HG02973 (cell line): ENCODE results near the gene ESRRG.

Experiments used
- ATAC-seq: cut with Tn5 transposase; IDR thresholded peaks from one replicate; pipeline ENCODE4 v1.9.1; 2021; ENCODE audit warnings: moderate library complexity; ENCODE audit not compliant: unreplicated experiment

The ESRRG gene

GRCh38 chr1:216632980-216633379 lies 90.2 kb downstream of the ESRRG start:
- ATAC-seq, result no peak

- no peak for ATAC-seq
Measured at GRCh38 chr1:216630532-216630931, 92.7 kb downstream of the ESRRG start.

- ATAC-seq, result no peak
Measured at GRCh38 chr1:216627252-216627651, 96.0 kb downstream of the ESRRG start.

- no peak for ATAC-seq
Measured at GRCh38 chr1:216626394-216627067, 96.7 kb downstream of the ESRRG start.

- no peak for ATAC-seq
Measured at GRCh38 chr1:216621536-216621935, 101.7 kb downstream of the ESRRG start.

GRCh38 chr1:216617081-216617875 lies 106.0 kb downstream of the ESRRG start:
- no peak for ATAC-seq

GRCh38 chr1:216616425-216616824 lies 106.8 kb downstream of the ESRRG start:
- no peak for ATAC-seq

- ATAC-seq, result no peak
Measured at GRCh38 chr1:216614011-216614934, 109.0 kb downstream of the ESRRG start.

GRCh38 chr1:216612291-216612690 lies 110.9 kb downstream of the ESRRG start:
- no peak for ATAC-seq

- no peak for ATAC-seq
Measured at GRCh38 chr1:216607067-216607697, 116.0 kb downstream of the ESRRG start.

- no peak for ATAC-seq
Measured at GRCh38 chr1:216606047-216606637, 117.1 kb downstream of the ESRRG start.

- no peak for ATAC-seq
Measured at GRCh38 chr1:216604771-216605170, 118.5 kb downstream of the ESRRG start.

GRCh38 chr1:216600730-216601609 lies 122.3 kb downstream of the ESRRG start:
- ATAC-seq, result peak; percentile 90

- no peak for ATAC-seq
Measured at GRCh38 chr1:216599851-216600250, 123.4 kb downstream of the ESRRG start.

- no peak for ATAC-seq
Measured at GRCh38 chr1:216598448-216598847, 124.8 kb downstream of the ESRRG start.

- ATAC-seq, result no peak
Measured at GRCh38 chr1:216596281-216596862, 126.9 kb downstream of the ESRRG start.

- no peak for ATAC-seq
Measured at GRCh38 chr1:216587715-216588114, 135.5 kb downstream of the ESRRG start.

- ATAC-seq, result no peak
Measured at GRCh38 chr1:216582151-216582550, 141.1 kb downstream of the ESRRG start.

- ATAC-seq, result no peak
Measured at GRCh38 chr1:216580538-216581057, 142.6 kb downstream of the ESRRG start.
